HG02610 (cell line): ENCODE results near the gene KIF1A.
"Not testable (repeated sequence)": the region's sequence is repeated elsewhere in the genome, so short reads cannot be mapped to it uniquely, and the experiment has no call there.

Experiments
- ATAC-seq: cut with Tn5 transposase; IDR thresholded peaks from one replicate; pipeline ENCODE4 v1.9.1; 2021; ENCODE audit warnings: mild to moderate bottlenecking, moderate library complexity; ENCODE audit not compliant: unreplicated experiment

KIF1A gene

DNA sequence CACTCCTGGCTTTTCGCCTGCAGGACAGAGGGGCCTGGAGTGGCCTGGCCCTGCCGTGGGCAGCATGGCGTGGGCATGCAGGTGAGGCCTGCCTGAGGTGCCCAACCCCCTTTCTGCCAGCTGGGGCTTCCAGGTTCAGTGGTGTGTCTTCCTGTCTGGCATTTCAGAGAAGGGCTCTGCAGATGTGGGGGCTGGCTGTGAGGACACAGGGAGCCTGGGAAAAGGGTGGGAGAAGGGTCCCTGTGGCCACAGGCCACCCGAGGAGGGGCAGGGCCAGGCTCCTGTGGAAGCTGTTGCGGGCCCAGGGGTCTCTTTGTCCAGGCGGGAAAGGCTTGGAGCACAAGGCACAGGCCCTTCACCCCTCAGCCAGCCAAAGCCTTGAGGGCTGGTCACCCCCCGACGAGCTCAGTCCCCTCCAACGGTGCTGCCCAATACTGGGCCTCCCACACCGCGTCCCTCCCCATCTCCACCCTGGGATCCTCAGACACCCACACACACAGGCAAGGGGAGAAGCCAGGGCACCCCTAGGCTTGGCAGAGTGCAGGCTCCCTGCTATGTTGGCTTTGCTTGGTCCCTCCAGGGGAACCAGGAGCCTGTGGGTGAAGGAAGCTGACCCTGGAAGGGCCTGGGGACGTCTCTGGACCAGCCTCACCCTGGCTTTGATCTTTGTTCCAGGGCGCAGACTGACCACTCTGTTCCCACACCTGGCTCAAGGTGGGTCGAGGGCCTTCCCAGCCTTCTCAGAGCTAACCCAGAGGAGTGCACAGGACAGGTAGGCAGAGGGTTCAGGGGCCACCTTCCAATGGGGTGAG, 132.1 kb downstream of the KIF1A start:
- no peak for ATAC-seq

DNA sequence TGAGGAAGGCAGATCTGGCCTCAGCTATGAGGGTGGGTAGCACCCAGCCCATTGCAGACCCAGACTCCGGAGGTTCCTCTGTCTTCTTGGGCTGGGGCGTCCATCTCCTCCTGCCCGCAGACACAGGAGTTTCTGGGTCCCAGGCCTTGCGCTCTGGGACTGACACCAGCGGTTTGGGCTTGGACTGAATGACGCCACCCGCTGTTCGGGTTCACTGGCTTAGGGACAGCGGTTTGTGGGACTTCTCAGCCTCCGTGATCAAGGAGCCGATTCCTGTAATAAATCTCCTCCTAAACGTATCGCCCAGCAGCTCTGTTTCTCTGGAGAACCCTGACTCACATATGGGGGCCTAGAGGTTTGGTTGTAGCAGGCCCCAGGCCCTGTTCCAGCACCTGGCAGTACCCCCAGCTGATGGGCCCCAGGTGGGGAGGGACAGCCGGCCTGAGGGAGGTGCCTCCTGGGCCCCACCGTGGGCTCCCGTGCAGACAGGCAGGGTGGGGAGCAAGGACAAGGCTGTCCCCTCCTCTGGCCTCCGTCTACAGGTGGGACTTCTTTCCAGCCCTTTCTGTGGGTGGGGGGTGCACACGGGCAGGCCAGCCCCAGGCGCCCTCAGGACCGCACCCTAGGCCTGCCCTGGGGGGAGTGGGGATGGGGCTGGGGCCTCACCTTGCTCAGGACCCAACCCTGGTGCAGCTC, 132.8 kb downstream of the KIF1A start:
- ATAC-seq, result no peak

- ATAC-seq, result no peak
These were observed 133.6 kb downstream of the KIF1A start for GRCh38 chr2:240686460-240686859.

GRCh38 chr2:240685771-240686371, 134.1 kb downstream of the KIF1A start:
- ATAC-seq, result no peak

GRCh38 chr2:240683980-240684728, 135.9 kb downstream of the KIF1A start:
- not testable (repeated sequence) for ATAC-seq

DNA sequence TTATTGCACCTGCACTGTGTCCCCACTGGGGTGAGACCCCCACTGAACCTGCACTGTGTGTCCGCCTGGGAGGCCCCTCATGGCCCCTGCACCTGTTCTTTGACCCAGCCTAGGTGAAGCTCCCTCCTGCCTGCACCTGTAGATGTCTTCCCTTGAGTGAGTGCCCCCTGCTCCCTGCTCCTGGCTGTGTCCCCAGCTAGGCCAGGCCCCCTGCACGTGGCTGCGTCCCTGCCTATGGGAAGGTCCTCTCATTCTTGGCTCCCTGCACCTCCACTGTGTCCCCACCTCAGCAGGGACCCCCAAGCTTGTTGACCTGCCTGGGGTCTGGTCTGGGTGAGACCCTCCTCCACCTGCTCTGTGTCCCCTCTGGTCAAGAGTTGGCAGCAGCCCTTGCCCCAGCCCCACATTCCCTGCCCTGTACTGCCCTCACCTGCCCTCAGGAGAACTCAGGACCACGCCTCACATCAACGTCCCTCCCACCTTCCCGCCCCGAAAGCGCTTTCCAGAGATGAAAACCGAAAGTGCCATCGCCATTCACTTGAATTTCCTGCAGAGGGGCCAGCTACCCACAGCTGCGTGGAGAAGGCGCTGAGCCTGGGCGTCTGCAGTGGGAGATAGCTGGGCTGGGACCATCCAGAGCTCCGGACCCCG, 136.6 kb downstream of the KIF1A start:
- ATAC-seq, result not testable (repeated sequence)

- ATAC-seq, result not testable (repeated sequence)
These were observed 137.4 kb downstream of the KIF1A start, which contains the start of gene AQP12B for GRCh38 chr2:240682431-240683224. TSS of gene AQP12B (minus strand) at chr2:240682885. CDS start at chr2:240682837, 48 bp downstream.

GRCh38 chr2:240680185-240680584, 139.8 kb downstream of the KIF1A start:
- ATAC-seq, result not testable (repeated sequence)

DNA sequence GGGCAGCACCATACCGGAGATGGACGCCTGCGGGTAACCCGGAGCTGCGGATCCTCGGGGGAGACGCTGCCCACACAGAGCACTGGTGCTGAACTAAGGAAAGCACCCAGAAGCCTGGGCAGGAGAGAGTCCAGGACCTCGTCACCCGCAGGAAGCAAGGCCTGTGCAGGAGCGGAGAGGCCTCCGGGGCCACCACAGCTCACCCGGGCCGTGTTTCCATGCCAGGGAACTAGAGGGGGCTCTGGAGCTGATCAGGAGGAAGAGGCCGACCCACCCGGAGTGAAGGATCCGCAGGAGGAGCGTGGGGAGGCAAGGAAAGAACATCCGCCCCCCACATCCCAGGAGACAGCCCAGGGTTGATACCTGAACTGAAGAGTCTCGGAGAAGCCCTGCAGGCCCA, 141.1 kb downstream of the KIF1A start:
- ATAC-seq, result not testable (repeated sequence)

- not testable (repeated sequence) for ATAC-seq
These were observed 142.0 kb downstream of the KIF1A start for GRCh38 chr2:240678043-240678442.

GRCh38 chr2:240675345-240675744, 144.7 kb downstream of the KIF1A start:
- not testable (repeated sequence) for ATAC-seq

DNA sequence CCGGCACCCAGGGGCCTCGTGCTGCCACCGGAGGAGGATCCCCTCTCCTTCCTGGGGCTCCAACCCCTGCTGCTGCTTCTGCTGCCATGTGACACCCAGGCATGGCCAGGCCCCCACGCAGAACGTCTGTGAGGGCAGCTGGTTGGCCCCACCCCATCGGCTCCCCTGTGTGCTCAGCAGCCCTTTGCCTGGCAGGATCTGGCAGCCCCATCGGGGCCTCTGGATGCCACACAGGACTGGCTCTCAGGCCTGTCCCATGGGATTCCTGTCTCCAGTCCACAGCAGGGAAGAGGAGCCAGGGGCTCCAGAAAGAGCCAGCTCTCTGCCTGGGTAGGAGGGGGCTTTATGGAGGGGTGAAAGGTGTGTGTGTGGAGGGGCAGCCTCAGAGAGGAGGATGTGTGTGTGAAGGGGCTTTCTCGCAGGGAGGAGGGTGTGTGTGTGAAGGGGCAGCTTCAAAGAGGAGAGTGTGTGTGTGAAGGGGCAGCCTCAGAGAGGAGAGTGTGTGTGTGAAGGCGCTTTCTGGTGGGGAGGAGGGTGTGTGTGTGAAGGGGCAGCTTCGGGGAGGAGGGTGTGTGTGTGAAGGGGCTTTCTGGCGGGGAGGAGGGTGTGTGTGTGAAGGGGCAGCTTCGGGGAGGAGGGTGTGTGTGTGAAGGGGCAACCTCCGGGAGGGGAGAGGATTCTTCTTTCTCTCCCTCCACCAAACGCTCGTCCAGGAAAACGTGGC, 145.4 kb downstream of the KIF1A start:
- ATAC-seq, result not testable (repeated sequence)

DNA sequence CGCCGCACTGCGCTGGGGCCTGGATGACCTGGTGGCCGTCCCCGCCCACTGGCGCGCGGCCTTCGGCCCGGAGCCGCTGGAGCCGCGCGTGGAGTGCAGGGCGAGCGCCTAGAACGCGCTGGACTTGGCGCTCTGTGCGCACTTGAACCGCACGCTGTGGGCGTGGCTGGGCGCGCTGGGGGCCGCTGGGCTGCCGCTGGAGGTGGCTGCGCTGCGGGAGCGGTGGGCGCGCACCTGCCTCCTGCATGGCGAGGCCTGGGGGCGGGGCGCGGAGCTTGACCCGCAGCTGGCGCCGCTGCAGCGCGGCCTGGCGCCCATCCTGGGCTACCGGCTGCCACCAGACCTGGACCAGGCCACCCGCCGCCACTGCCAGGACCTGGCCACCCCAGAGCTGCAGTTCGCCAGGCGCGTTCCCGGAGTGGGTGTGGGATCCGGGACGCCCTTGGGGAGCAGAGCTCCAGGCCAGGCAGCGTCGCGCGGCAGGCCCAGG, 147.3 kb downstream of the KIF1A start:
- ATAC-seq, result no peak

DNA sequence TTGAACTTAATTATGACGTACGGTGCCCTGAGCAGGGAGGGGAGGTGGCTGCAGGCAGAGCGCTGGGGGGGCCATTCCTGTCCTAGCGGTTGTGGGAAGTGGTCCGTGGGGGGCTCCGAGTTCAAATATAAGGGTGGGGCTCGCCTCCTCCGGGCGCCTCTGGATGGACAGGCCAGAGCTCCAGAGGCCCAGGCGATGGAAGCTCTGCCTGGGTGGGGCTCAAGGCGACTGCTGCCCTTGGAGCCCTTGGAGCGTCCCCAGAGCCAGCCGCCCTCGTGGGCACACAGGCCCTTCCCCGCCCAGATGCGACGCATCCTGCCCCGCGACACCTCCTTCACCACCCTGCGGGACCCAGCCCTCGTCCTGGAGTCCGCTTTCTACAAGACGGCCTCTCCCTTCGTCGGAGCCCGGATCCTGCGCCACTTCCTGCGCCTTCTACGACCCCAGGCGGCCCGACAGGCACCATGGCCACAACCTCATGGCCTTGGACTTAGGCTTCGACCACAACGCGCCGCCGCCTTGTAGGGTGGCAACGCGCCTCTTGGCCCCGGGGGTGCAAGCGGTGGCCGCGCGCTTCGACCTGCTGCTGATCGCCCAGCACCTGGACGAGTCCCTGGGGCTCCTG, 147.8 kb downstream of the KIF1A start:
- ATAC-seq, result no peak

GRCh38 chr2:240670950-240671349, 149.1 kb downstream of the KIF1A start:
- ATAC-seq, result no peak

DNA sequence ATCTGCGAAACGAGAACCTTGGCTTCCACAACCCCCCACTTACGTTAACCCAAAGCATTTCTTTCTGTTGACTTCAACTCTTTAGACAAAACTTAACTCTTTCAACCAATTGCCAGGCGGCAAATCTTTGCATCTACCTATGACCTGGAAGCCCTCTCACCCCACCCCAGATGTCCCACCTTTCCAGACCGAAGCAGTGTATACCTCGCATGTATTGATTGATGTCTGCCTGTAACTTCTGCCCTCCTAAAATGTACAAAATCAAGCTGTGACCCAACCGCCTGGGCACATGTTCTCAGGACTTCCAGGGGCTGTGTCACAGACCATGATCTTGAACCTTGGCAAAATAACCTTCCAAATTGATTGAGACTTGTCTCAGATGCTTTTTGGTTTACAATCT, 149.6 kb downstream of the KIF1A start:
- ATAC-seq, result no peak

GRCh38 chr2:240664622-240665021, 155.4 kb downstream of the KIF1A start:
- no peak for ATAC-seq
